Measurements from ENCODE around the gene PDCD4. TPM values are rescaled to one million over a fixed set of nuclear protein-coding genes. Genes with fewer than 3 reads are reported as not detected.

The PDCD4 gene
- total and polyA plus RNA-seq, 4 donors: 14.7 to 94.4 (median 25.1) TPM

GRCh38 chr10:110876788-110877187, 5.1 kb downstream of the PDCD4 start:
- Histone ChIP-seq H3K4me1 (ENCODE audit: control insufficient read depth in 4 of 4, insufficient read depth in 4 of 4, low read length in 3 of 4) (peaks cover 3 to 34% (median 9%) of the 10 kb centered on the region in 4 donors), H3K4me3 (ENCODE audit: low read depth in 1 of 3, low read length in 3 of 3) (no peak overlapping the region), H3K9ac (ENCODE audit: low read depth in 1 of 2, low read length in 2 of 2) (no peak overlapping the region), H3K27ac (ENCODE audit: low read depth in 1 of 2, low read length in 2 of 2) (no peak overlapping the region), H3K27me3 (ENCODE audit: control insufficient read depth in 4 of 4, insufficient read depth in 4 of 4, low read length in 3 of 4) (no peaks in the 10 kb centered on the region), H3K9me3 (ENCODE audit: control insufficient read depth in 4 of 4, low read length in 3 of 4) (no peaks in the 10 kb centered on the region), H3K36me3 (ENCODE audit: control insufficient read depth in 4 of 4, insufficient read depth in 3 of 4, low read depth in 1 of 4, low read length in 3 of 4) (peaks cover 0 to 24% (median 7%) of the 10 kb centered on the region in 4 donors)
- no peak for DNase-seq (ENCODE audit: low spot score)
- WGBS: 99% methylated on average over 1 of the region's 1 CpG
- TF ChIP-seq ATF3 (IDR thresholded peaks at IDR 0.05) (no peak), EGR1 (IDR thresholded peaks at IDR 0.05; ENCODE audit: low read depth in 2 of 2) (no peak), RXRA (IDR thresholded peaks at IDR 0.05) (no peak), MAX (IDR thresholded peaks at IDR 0.05) (no peak), TAF1 (conservative IDR thresholded peaks at IDR 0.05) (no peak), FOXA1 (IDR thresholded peaks at IDR 0.05) (no peak), CTCF (IDR thresholded peaks at IDR 0.05; ENCODE audit: low read depth, low read length, missing input control) (no peak), RAD21 (IDR thresholded peaks at IDR 0.05) (no peak), NR2F2 (IDR thresholded peaks at IDR 0.05) (no peak), ZBTB33 (IDR thresholded peaks at IDR 0.05) (no peak), YY1 (IDR thresholded peaks at IDR 0.05) (no peak), GABPA (IDR thresholded peaks at IDR 0.05 in 1 of 2, conservative IDR thresholded peaks at IDR 0.05 in 1 of 2) (no peak), SP1 (IDR thresholded peaks at IDR 0.05) (no peak), FOXA2 (IDR thresholded peaks at IDR 0.05) (no peak), JUND (IDR thresholded peaks at IDR 0.05) (no peak)

- Histone ChIP-seq H3K4me1 (ENCODE audit: control insufficient read depth in 4 of 4, insufficient read depth in 4 of 4, low read length in 3 of 4) (peaks cover 0 to 22% (median 3%) of the 10 kb centered on the region in 4 donors), H3K4me3 (ENCODE audit: low read depth in 1 of 3, low read length in 3 of 3) (no peak overlapping the region), H3K36me3 (ENCODE audit: control insufficient read depth in 4 of 4, insufficient read depth in 3 of 4, low read depth in 1 of 4, low read length in 3 of 4) (peaks cover 0 to 36% (median 13%) of the 10 kb centered on the region in 4 donors), H3K9ac (ENCODE audit: low read depth in 1 of 2, low read length in 2 of 2) (no peak overlapping the region), H3K27ac (ENCODE audit: low read depth in 1 of 2, low read length in 2 of 2) (no peak overlapping the region), H3K9me3 (ENCODE audit: control insufficient read depth in 4 of 4, low read length in 3 of 4) (no peaks in the 10 kb centered on the region), H3K27me3 (ENCODE audit: control insufficient read depth in 4 of 4, insufficient read depth in 4 of 4, low read length in 3 of 4) (no peaks in the 10 kb centered on the region)
- no peak for DNase-seq (ENCODE audit: low spot score)
- 93% methylated on average over 3 of the region's 3 CpGs for WGBS
- TF ChIP-seq REST (IDR thresholded peaks at IDR 0.05) (no peak), FOXA2 (IDR thresholded peaks at IDR 0.05) (no peak), YY1 (IDR thresholded peaks at IDR 0.05) (no peak), HNF4A (conservative IDR thresholded peaks at IDR 0.05) (no peak), RXRA (IDR thresholded peaks at IDR 0.05) (no peak), FOXA1 (IDR thresholded peaks at IDR 0.05) (no peak), ATF3 (IDR thresholded peaks at IDR 0.05) (no peak), JUND (IDR thresholded peaks at IDR 0.05) (no peak), CTCF (IDR thresholded peaks at IDR 0.05; ENCODE audit: low read depth, low read length, missing input control) (no peak), SP1 (IDR thresholded peaks at IDR 0.05) (no peak), RAD21 (IDR thresholded peaks at IDR 0.05) (no peak), HNF4G (IDR thresholded peaks at IDR 0.05) (no peak), MAX (IDR thresholded peaks at IDR 0.05) (no peak), GABPA (IDR thresholded peaks at IDR 0.05 in 1 of 2, conservative IDR thresholded peaks at IDR 0.05 in 1 of 2) (no peak), NR2F2 (IDR thresholded peaks at IDR 0.05) (no peak), ZBTB33 (IDR thresholded peaks at IDR 0.05) (no peak), TAF1 (conservative IDR thresholded peaks at IDR 0.05) (no peak)
Observed at GRCh38 chr10:110880012-110880411, 8.3 kb downstream of the PDCD4 start.

All from liver (tissue), 9 donors.